Gastroesophageal sphincter (tissue), 3 donors: ENCODE results near the gene GAS5.

Source experiments
- POLR2A ChIP-seq, 2 donors: fragments of 450-650 bp; IDR thresholded peaks; one replicate each; pipeline ENCODE4 v1.6.1; 2017; ENCODE audit warnings: antibody characterized with exemption in 2 of 2, mild to moderate bottlenecking in 2 of 2, moderate library complexity in 1 of 2
- POLR2AphosphoS5 ChIP-seq: sonication (generic); formaldehyde crosslinking; IDR thresholded peaks from one replicate; pipeline ENCODE4 v1.6.1; 2017; ENCODE audit warnings: antibody characterized with exemption
- TF ChIP-seq, protein P1 (sequence below), 4 experiments: fragments of 200-600 bp in 2 of 4; fragments of 450-650 bp in 2 of 4; sonication (generic) in 1 of 4; IDR thresholded peaks; one replicate each; pipeline ENCODE4 v1.5.1; 2017 to 2019; ENCODE audit warnings: antibody characterized with exemption in 4 of 4, mild to moderate bottlenecking in 2 of 4, moderate library complexity in 2 of 4

DNA sequence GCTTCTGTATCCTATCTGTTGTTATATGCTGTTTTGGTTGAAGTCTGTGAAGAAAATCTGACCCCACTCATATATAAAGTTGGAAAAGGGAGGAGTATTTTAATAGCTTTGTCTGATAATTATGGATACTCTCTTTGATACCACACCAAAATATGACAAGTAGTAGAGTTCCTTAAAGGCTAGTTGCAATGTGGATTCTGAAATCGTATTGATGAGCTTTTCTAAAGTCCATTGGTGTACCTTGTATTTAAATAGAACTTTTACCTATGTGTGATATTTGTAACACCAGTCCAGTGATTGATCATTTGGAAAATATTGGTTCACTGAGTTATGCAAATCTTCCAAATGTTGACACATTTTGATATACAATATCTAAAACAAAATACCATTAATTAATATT lies 7.7 kb downstream of the GAS5 start:
- TF ChIP-seq, protein P1, sequence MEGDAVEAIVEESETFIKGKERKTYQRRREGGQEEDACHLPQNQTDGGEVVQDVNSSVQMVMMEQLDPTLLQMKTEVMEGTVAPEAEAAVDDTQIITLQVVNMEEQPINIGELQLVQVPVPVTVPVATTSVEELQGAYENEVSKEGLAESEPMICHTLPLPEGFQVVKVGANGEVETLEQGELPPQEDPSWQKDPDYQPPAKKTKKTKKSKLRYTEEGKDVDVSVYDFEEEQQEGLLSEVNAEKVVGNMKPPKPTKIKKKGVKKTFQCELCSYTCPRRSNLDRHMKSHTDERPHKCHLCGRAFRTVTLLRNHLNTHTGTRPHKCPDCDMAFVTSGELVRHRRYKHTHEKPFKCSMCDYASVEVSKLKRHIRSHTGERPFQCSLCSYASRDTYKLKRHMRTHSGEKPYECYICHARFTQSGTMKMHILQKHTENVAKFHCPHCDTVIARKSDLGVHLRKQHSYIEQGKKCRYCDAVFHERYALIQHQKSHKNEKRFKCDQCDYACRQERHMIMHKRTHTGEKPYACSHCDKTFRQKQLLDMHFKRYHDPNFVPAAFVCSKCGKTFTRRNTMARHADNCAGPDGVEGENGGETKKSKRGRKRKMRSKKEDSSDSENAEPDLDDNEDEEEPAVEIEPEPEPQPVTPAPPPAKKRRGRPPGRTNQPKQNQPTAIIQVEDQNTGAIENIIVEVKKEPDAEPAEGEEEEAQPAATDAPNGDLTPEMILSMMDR (IDR thresholded peaks at IDR 0.05), result no peak
- TF ChIP-seq POLR2A (IDR thresholded peaks at IDR 0.05) (no peak), POLR2AphosphoS5 (no peak)
